B cell (primary cell): ENCODE data around the gene PACSIN3.

Source experiments
- CTCF ChIP-seq: fragments of 200-600 bp; IDR thresholded peaks from one replicate; pipeline ENCODE4 v1.8.0; 2022; ENCODE audit warnings: antibody characterized with exemption, mild to moderate bottlenecking
- EZH2 ChIP-seq: IDR thresholded peaks from 2 replicates; pipeline ENCODE4 v1.6.1; 2012; ENCODE audit warnings: borderline replicate concordance, low read depth, mild to moderate bottlenecking, moderate library complexity, low read length; ENCODE audit not compliant: insufficient read depth, poor library complexity, severe bottlenecking

- TF ChIP-seq CTCF (no peak), EZH2 (no peak)
Measured at GRCh38 chr11:47165253-47165840, 20.9 kb downstream of the PACSIN3 start.
